Measurements from ENCODE around the gene MMRN1.
A peak's percentile ranks its signal among the peaks of the same experiment; 100 is the strongest.

MMRN1 gene

GRCh38 chr4:89894649-89895550 is at the start of gene MMRN1:
Gene MMRN1, plus strand, starts transcription at chr4:89894854. Its CDS starts 118 bp downstream, at chr4:89894972.
- no peak for DNase-seq

- DNase-seq = no peak
Measured at GRCh38 chr4:89847571-89848325, 46.9 kb upstream of the MMRN1 start.

- no peak for DNase-seq
Measured at GRCh38 chr4:89855236-89855635, 39.4 kb upstream of the MMRN1 start.

- DNase-seq = no peak
Measured at GRCh38 chr4:89860971-89861370, 33.7 kb upstream of the MMRN1 start.

- no peak for DNase-seq
Measured at GRCh38 chr4:89863533-89863932, 31.1 kb upstream of the MMRN1 start.

- no peak for DNase-seq
Measured at GRCh38 chr4:89868276-89868675, 26.4 kb upstream of the MMRN1 start.

- DNase-seq = no peak
Measured at GRCh38 chr4:89868999-89869589, 25.6 kb upstream of the MMRN1 start.

GRCh38 chr4:89871211-89871610 is 23.4 kb upstream of the MMRN1 start:
- no peak for DNase-seq

GRCh38 chr4:89876548-89876947 is 18.1 kb upstream of the MMRN1 start:
- DNase-seq = no peak

- no peak for DNase-seq
Measured at GRCh38 chr4:89878611-89879010, 16.0 kb upstream of the MMRN1 start.

GRCh38 chr4:89879215-89879614 is 15.4 kb upstream of the MMRN1 start:
- no peak for DNase-seq

- no peak for DNase-seq
Measured at GRCh38 chr4:89889289-89889688, 5.4 kb upstream of the MMRN1 start.

- DNase-seq = no peak
Measured at GRCh38 chr4:89897867-89898266, 3.2 kb downstream of the MMRN1 start.

- no peak for DNase-seq
Measured at GRCh38 chr4:89898304-89898716, 3.7 kb downstream of the MMRN1 start.

- no peak for DNase-seq
Measured at GRCh38 chr4:89899152-89899551, 4.5 kb downstream of the MMRN1 start.

- DNase-seq = no peak
Measured at GRCh38 chr4:89899854-89900253, 5.2 kb downstream of the MMRN1 start.

- DNase-seq = peak; percentile 20 to 34
Measured at GRCh38 chr4:89901808-89902431, 7.3 kb downstream of the MMRN1 start.

- no peak for DNase-seq
Measured at GRCh38 chr4:89904524-89904923, 9.9 kb downstream of the MMRN1 start.

- DNase-seq = no peak
Measured at GRCh38 chr4:89906316-89906715, 11.7 kb downstream of the MMRN1 start.

GRCh38 chr4:89906777-89907521 is 12.3 kb downstream of the MMRN1 start:
- DNase-seq = no peak

- DNase-seq = no peak
Measured at GRCh38 chr4:89909889-89910288, 15.2 kb downstream of the MMRN1 start.

- DNase-seq = no peak
Measured at GRCh38 chr4:89913623-89914022, 19.0 kb downstream of the MMRN1 start.
